Cardiac fibroblast (primary cell): ENCODE measurements around the gene RALGDS.

ENCODE experiments used
- DNase-seq, 2 donors: peaks; one replicate each; pipeline versions ENCODE4 v3.0.0 to v3.0.0-alpha.2; 2010; ENCODE audit warnings: low read depth in 2 of 2
- H3K4me3 ChIP-seq, 2 donors: replicated peaks in 1 of 2; 1 replicate in 1 of 2; 2 replicates in 1 of 2; pipeline ENCODE4 v1.5.1; 2011; ENCODE audit warnings: low read depth in 2 of 2, low read length in 2 of 2, mild to moderate bottlenecking in 2 of 2, moderate library complexity in 1 of 2
- TF ChIP-seq, protein P1 (sequence below): IDR thresholded peaks from one replicate; pipeline ENCODE4 v1.5.1; 2011; ENCODE audit warnings: low read depth, mild to moderate bottlenecking, low read length, inconsistent platforms

RALGDS gene

DNA sequence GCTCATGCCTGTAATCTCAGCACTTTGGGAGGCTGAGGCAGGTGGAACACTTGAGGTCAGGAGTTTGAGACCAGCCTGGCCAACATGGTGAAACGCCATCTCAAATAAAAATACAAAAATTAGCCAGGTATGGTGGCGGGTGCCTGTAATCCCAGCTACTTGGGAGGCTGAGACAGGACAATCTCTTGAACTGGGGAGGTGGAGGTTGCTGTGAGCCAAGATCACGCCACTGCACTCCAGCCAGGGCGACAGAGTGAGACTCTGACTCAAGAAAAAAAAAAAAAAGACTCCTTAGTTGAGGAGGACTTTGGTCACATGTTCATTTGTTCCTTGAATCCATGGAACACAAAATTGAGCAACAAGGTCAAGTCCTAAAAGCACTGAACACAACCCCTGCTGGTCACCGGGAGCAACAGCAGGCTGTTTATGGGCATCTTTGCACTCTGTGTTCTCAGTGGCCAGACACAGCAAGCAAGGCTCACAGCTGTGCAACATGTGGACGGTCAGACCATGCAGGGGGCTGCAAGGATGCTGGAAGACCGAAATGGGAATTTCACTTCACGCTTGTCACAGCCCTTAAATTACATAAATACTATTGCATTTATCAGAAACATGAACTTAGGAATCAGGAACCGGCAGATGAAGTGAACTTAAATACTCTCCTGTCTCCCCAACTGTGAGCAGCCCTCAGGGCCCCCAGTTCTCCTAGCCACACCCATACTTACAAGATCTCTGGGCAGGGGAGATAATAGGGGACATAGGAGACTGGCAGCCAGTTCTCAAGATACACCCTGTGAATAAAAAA, 39.9 kb upstream of the RALGDS start:
- H3K4me3 ChIP-seq, result no peak overlapping the region
- TF ChIP-seq, protein P1, sequence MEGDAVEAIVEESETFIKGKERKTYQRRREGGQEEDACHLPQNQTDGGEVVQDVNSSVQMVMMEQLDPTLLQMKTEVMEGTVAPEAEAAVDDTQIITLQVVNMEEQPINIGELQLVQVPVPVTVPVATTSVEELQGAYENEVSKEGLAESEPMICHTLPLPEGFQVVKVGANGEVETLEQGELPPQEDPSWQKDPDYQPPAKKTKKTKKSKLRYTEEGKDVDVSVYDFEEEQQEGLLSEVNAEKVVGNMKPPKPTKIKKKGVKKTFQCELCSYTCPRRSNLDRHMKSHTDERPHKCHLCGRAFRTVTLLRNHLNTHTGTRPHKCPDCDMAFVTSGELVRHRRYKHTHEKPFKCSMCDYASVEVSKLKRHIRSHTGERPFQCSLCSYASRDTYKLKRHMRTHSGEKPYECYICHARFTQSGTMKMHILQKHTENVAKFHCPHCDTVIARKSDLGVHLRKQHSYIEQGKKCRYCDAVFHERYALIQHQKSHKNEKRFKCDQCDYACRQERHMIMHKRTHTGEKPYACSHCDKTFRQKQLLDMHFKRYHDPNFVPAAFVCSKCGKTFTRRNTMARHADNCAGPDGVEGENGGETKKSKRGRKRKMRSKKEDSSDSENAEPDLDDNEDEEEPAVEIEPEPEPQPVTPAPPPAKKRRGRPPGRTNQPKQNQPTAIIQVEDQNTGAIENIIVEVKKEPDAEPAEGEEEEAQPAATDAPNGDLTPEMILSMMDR, result peak; percentile 85
- peak; percentile 85 to 87 for DNase-seq

DNA sequence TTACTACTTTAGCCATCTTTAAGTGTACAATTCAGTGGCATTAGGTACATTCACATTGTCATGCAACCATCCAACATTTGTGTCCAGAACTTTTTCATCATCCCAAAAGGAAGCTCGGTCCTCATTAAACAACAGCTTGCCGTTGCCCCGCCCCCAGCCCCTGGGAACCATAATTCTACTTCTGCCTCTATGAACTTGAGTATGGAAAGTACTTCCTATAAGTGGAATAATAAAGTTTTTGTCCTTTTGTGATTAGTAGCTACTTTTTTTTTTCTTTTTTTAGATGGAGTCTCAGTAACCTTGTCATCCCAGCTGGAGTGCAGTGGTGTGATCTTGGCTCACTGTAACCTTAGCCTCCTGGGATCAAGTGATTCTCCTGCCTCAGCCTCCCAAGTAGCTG, 37.7 kb upstream of the RALGDS start:
- H3K4me3 ChIP-seq, result no peak overlapping the region
- TF ChIP-seq, protein P1, result no peak
- no peak for DNase-seq

DNA sequence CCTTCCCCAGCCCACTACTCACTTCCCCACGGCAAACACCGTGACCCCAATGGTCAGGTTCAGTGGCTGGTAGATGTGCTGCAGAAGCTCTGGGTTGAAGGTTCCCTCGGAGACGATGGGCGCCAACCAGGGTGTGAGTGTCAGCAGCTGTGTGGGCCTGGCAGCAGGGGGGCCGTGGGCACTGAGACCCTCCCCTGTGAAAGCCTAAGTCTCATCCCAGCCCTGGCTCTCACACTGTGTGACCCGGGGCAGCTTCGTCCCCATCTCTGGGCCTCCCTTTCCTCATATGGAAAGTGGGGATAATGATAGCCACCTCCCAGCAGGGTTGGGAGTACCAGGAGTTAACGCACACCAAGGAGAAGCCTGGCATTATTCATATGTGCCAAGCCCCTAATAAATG, 34.1 kb upstream of the RALGDS start:
- TF ChIP-seq, protein P1, result no peak
- no peak for DNase-seq
- H3K4me3 ChIP-seq, result no peak overlapping the region

GRCh38 chr9:133154097-133154989, 33.3 kb upstream of the RALGDS start:
- TF ChIP-seq, protein P1, result no peak
- no peak overlapping the region for H3K4me3 ChIP-seq

DNA sequence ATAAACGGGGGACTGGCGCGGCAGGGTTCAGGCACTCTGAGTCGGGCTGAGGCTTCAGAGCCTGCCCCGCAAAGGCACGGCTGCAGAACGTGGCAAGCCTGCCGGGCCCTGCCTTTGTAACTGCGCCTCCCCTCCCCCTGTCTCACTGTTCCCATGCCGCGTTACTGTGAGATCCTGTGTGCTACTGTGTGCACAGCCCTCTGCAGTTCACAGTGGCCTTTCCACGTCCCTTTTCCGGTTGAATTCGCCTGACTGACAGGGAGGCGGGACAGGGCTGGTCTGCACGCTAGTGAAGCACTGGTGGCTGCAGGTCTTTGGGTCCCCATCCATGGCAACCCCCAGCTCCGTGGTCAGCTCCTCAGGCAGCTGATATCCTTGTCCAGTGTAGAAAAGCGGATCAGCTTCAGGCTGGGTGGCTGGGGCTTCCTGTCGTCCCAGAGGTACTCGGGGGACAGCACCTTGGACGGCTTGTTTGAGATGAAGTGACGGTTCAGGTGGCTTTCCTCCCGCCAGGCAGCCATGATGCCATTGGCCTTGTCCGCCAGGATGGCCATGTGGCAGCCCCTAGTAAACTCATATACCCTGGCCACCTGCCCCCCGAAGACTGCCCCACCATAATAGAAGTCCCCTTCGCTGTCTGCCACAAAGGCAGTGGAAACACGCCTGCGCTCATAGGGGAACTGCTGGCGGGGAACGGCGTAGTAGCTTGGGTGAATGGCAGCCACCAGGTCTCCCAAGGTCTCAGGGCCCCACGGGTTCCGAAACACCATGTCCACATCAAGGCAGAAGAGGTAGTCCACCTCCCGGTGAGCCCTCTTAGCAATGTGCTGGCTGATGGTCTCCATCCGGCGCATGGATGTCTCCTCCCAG, 32.4 kb upstream of the RALGDS start:
- no peak for DNase-seq
- H3K4me3 ChIP-seq, result no peak overlapping the region
- TF ChIP-seq, protein P1, result no peak

More at GRCh38 chr9:133154097-133154989, 33.3 kb upstream of the RALGDS start:
- no peak for DNase-seq
